ENCODE measurements around the gene MFSD6L. TPM values are rescaled to one million over a fixed set of nuclear protein-coding genes. Genes with fewer than 3 reads are reported as not detected.

Gene MFSD6L
- total RNA-seq, 8 experiments from 2014 or later = 0.08 to 0.14 (median 0.09) TPM; not detected in 5

Other genes starting within 250 kb of the MFSD6L start
- 100 to 1,000 TPM in 5 of 8 experiments, 10 to 100 TPM in 3; 67.1 to 263 (median 139) TPM for gene MYH10, start 168.6 kb downstream of the MFSD6L start, total RNA-seq
- gene CCDC42, start 54.5 kb downstream of the MFSD6L start, total RNA-seq = 1 to 10 TPM in 1 of 8 experiments, under 1 TPM in 5, not detected in 2; 0.16 to 2.0 (median 0.68) TPM
- not detected for gene SPDYE4, start 40.8 kb downstream of the MFSD6L start, total RNA-seq
- under 1 TPM in 3 of 8 experiments, not detected in 5; 0.04 to 0.19 (median 0.14) TPM for gene PIK3R6, start 68.3 kb upstream of the MFSD6L start, total RNA-seq
- gene PIK3R5, start 166.3 kb upstream of the MFSD6L start, total RNA-seq = 1 to 10 TPM in 3 of 8 experiments, under 1 TPM in 5; 0.27 to 1.7 (median 0.86) TPM
- gene NTN1, start 222.1 kb upstream of the MFSD6L start, total RNA-seq = 100 to 1,000 TPM in 1 of 8 experiments, 10 to 100 TPM in 6, 1 to 10 TPM in 1; 8.0 to 491 (median 16.4) TPM

Data from motor neuron (in vitro differentiated cells).